Fibroblast of pulmonary artery (primary cell): ENCODE measurements around the gene PPFIA4.

ENCODE experiments used
- DNase-seq: peaks from one replicate; pipeline ENCODE4 v3.0.0-alpha.2; 2010; ENCODE audit warnings: low read depth
- H3K4me3 ChIP-seq: replicated peaks from 2 replicates; pipeline ENCODE4 v1.5.1; 2011; ENCODE audit warnings: low read depth, mild to moderate bottlenecking, control low read depth, low read length, moderate library complexity
- CTCF ChIP-seq: IDR thresholded peaks from 2 replicates; pipeline ENCODE4 v1.5.1; 2011; ENCODE audit warnings: mild to moderate bottlenecking, control low read depth, low read length, inconsistent platforms; ENCODE audit errors: missing control alignments

PPFIA4 gene

DNA sequence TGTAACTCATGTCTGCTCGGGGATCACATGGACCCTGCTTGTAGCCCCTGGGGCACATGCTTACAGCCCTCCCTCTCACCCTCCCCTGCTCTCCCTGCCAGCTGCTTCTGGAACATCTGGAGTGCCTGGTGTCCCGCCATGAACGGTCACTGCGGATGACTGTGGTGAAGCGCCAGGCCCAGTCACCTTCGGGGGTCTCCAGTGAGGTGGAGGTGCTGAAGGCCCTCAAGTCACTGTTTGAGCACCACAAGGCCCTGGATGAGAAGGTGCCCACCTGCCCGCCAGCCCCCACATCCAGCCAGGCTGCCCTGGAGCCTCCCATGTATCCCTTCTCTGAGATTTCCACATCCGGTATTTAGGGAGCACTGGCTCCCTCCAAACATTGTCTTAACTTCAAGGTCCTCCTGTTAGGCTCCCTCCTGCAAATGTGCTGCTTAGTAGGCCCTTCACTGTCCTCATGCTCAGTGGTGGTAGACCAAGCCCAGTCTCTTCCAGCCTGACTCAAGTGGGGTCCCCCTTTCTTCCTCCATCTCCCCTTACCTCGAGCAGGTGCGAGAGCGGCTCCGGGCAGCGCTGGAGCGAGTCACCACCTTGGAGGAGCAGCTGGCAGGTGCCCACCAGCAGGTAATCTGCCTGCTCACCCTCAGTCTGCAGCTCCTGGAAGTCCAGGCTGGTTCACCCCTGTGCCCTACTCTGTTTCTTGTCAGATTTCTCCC, 17.7 kb downstream of the PPFIA4 start:
- no peak for DNase-seq
- TF ChIP-seq CTCF: no peak
- no peak overlapping the region for H3K4me3 ChIP-seq

DNA sequence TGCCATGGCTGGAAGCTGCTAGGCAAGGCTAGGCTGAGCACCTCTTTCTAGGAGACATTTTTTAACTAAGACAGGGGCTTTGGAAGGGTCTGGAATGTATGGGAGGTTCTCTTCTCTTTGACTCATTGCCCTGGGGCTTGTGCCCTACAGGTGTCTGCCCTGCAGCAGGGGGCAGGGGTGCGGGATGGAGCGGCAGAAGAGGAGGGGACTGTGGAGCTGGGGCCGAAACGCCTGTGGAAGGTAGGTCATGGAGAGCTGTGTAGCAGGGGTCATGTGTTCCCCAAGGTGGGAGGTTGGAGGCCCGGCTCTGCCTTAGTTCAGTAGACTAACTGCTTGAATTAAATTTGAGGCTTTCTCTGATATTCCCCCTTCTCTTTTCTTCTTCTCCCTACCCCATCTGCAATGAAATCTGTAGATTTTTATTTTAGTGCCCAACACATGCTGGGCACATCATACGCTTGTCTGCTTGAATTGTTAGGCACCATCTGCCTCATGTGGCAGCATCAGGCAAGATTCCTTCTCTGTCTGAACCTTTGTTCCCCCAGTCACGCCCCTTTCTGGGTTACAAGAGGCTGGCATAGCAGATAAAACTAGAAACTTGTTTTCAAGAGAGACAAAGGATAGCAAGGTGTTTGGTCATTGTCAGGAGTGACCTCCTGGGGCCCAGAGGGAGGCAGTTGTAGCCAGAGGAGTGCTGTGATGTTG, 18.4 kb downstream of the PPFIA4 start:
- no peak for TF ChIP-seq CTCF
- H3K4me3 ChIP-seq: no peak overlapping the region
- DNase-seq: no peak

DNA sequence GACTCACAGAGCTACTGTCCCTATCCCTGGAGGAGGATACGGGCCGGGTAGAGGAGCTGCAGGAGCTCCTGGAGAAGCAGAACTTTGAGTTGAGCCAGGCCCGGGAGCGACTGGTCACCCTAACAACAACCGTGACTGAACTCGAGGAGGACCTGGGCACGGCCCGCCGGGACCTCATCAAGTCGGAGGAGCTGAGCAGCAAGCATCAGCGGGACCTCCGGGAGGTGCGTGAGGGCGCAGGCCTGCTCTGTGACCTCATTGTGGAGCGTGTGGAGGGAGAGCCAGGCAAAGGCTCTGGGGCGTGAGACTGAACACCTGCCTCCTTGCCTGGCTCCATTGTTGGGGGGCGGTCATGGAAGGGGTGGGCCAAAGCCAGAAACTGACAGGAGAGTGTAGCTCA, 19.0 kb downstream of the PPFIA4 start:
- no peak overlapping the region for H3K4me3 ChIP-seq
- DNase-seq: no peak
- no peak for TF ChIP-seq CTCF

- no peak for TF ChIP-seq CTCF
- peak; percentile 37 for DNase-seq
- no peak overlapping the region for H3K4me3 ChIP-seq
Measured at GRCh38 chr1:203045821-203046594, 19.7 kb downstream of the PPFIA4 start.

DNA sequence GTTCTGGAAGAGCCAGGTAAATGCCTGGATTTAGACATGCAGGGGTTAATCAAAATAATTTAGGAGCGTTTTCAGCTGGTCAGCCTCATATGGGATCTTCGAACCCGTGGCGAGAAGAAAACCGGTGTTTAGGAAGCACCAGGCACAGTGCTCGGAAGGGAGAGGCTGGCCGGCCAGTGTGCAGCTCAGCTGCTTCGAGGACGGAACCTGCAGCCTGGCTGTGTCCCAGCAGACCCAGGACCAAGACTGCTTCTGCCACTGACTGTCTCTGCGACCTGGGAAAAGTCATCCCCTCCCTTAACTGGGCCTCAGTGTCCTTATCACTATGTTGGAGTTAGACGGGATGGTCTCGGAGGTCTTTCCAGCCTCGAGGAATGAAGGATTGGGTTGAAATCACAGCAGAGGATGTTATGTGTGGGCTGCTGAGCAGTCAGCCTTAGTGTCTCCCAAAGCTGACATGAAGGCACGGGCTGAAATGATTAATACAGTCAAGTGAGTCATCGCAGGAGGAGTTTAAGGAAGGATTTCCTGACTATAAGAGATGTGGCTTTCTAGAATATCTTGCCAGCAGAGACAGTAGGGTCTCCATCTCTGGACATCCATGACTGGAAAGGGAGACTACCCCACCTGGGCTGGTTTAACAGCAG, 20.8 kb downstream of the PPFIA4 start:
- no peak overlapping the region for H3K4me3 ChIP-seq
- no peak for TF ChIP-seq CTCF
- peak; percentile 80 for DNase-seq

- no peak for TF ChIP-seq CTCF
- DNase-seq: no peak
- H3K4me3 ChIP-seq: no peak overlapping the region
Measured at GRCh38 chr1:203048086-203048485, 21.8 kb downstream of the PPFIA4 start.
